ENCODE results near the gene ELL2.

ELL2 gene

GRCh38 chr5:95879661-95880060 lies 82.0 kb downstream of the ELL2 start:
- peak; percentile 8 for ATAC-seq
- TF ChIP-seq ZC3H10 (CRISPR knock-in tag; IDR thresholded peaks at IDR 0.05) (no peak), CSDC2 (CRISPR knock-in tag; IDR thresholded peaks at IDR 0.05) (no peak), BACH2 (CRISPR knock-in tag; IDR thresholded peaks at IDR 0.05; ENCODE audit: borderline replicate concordance) (no peak), PPARA (CRISPR knock-in tag; IDR thresholded peaks at IDR 0.05; ENCODE audit: borderline replicate concordance) (no peak), ZNF70 (CRISPR knock-in tag; IDR thresholded peaks at IDR 0.05) (no peak), CSRNP3 (CRISPR knock-in tag; IDR thresholded peaks at IDR 0.05) (no peak), PATZ1 (CRISPR knock-in tag; IDR thresholded peaks at IDR 0.05; ENCODE audit: borderline replicate concordance) (no peak), TOX (CRISPR knock-in tag; IDR thresholded peaks at IDR 0.05; ENCODE audit: borderline replicate concordance) (no peak)
- TF ChIP-seq, protein P1, sequence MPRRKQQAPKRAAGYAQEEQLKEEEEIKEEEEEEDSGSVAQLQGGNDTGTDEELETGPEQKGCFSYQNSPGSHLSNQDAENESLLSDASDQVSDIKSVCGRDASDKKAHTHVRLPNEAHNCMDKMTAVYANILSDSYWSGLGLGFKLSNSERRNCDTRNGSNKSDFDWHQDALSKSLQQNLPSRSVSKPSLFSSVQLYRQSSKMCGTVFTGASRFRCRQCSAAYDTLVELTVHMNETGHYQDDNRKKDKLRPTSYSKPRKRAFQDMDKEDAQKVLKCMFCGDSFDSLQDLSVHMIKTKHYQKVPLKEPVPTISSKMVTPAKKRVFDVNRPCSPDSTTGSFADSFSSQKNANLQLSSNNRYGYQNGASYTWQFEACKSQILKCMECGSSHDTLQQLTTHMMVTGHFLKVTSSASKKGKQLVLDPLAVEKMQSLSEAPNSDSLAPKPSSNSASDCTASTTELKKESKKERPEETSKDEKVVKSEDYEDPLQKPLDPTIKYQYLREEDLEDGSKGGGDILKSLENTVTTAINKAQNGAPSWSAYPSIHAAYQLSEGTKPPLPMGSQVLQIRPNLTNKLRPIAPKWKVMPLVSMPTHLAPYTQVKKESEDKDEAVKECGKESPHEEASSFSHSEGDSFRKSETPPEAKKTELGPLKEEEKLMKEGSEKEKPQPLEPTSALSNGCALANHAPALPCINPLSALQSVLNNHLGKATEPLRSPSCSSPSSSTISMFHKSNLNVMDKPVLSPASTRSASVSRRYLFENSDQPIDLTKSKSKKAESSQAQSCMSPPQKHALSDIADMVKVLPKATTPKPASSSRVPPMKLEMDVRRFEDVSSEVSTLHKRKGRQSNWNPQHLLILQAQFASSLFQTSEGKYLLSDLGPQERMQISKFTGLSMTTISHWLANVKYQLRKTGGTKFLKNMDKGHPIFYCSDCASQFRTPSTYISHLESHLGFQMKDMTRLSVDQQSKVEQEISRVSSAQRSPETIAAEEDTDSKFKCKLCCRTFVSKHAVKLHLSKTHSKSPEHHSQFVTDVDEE (CRISPR knock-in tag; IDR thresholded peaks at IDR 0.05) = no peak

GRCh38 chr5:95878417-95879323 lies 83.0 kb downstream of the ELL2 start:
- no peak for ATAC-seq
- TF ChIP-seq RARB (CRISPR knock-in tag; IDR thresholded peaks at IDR 0.05) (no peak), ZNF565 (CRISPR knock-in tag; conservative IDR thresholded peaks at IDR 0.05; ENCODE audit: low read depth) (no peak), TOX (CRISPR knock-in tag; IDR thresholded peaks at IDR 0.05; ENCODE audit: borderline replicate concordance) (no peak), CSRNP3 (CRISPR knock-in tag; IDR thresholded peaks at IDR 0.05) (no peak), PATZ1 (CRISPR knock-in tag; IDR thresholded peaks at IDR 0.05; ENCODE audit: borderline replicate concordance) (no peak), ISL1 (CRISPR knock-in tag; IDR thresholded peaks at IDR 0.05) (no peak), ZFP30 (CRISPR knock-in tag; IDR thresholded peaks at IDR 0.05) (no peak), ARNTL (CRISPR knock-in tag; IDR thresholded peaks at IDR 0.05; ENCODE audit: borderline replicate concordance, low read depth) (no peak), ZNF70 (CRISPR knock-in tag; IDR thresholded peaks at IDR 0.05) (no peak), OSR1 (CRISPR knock-in tag; IDR thresholded peaks at IDR 0.05) (no peak), ZFP3 (CRISPR knock-in tag; IDR thresholded peaks at IDR 0.05) (no peak), TCF4 (CRISPR knock-in tag; IDR thresholded peaks at IDR 0.05; ENCODE audit: borderline replicate concordance) (no peak), ESRRG (CRISPR knock-in tag; IDR thresholded peaks at IDR 0.05) (no peak), ZC3H10 (CRISPR knock-in tag; IDR thresholded peaks at IDR 0.05) (no peak), BACH2 (CRISPR knock-in tag; IDR thresholded peaks at IDR 0.05; ENCODE audit: borderline replicate concordance) (no peak), GLIS3 (CRISPR knock-in tag; IDR thresholded peaks at IDR 0.05) (no peak), PPARA (CRISPR knock-in tag; IDR thresholded peaks at IDR 0.05; ENCODE audit: borderline replicate concordance) (no peak)
- TF ChIP-seq, protein P2, sequence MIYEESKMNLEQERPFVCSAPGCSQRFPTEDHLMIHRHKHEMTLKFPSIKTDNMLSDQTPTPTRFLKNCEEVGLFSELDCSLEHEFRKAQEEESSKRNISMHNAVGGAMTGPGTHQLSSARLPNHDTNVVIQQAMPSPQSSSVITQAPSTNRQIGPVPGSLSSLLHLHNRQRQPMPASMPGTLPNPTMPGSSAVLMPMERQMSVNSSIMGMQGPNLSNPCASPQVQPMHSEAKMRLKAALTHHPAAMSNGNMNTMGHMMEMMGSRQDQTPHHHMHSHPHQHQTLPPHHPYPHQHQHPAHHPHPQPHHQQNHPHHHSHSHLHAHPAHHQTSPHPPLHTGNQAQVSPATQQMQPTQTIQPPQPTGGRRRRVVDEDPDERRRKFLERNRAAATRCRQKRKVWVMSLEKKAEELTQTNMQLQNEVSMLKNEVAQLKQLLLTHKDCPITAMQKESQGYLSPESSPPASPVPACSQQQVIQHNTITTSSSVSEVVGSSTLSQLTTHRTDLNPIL (CRISPR knock-in tag; IDR thresholded peaks at IDR 0.05; ENCODE audit: low read depth) = no peak
